Measurements from ENCODE around the gene SLC39A2. TPM values are rescaled to one million over a fixed set of nuclear protein-coding genes. Genes with fewer than 3 reads are reported as not detected.

Gene SLC39A2
- total and polyA plus RNA-seq, 4 experiments from 2014 or later, result 0.67 TPM; not detected in 3

GRCh38 chr14:21018286-21018685, 19.2 kb downstream of the SLC39A2 start:
- DNase-seq, result no peak
- no peaks in the 10 kb centered on the region for H3K27me3 ChIP-seq (ENCODE audit: insufficient read depth, low read length)
- peaks cover 0 to 1% of the 10 kb centered on the region in 2 donors for H3K27me3 Mint-ChIP-seq
- intact Hi-C loops (cut with micrococcal nuclease), result no loop called here
- POLR2A ChIA-PET (ENCODE audit: partially characterized antibody), result interaction anchor here (5.4 kb wide), 1 partner anchor 86 kb away, joined by 52 read pairs; no protein-coding TSS in a partner anchor
- H3K36me3 Mint-ChIP-seq, result peaks cover 39% of the 10 kb centered on the region in 2 donors
- H3K9me3 Mint-ChIP-seq, result no peaks in the 10 kb centered on the region
- no peaks in the 10 kb centered on the region for H3K36me3 ChIP-seq (ENCODE audit: insufficient read depth, low read length)
- peaks cover 6 to 14% (median 10%) of the 10 kb centered on the region in 4 donors for H3K4me1 Mint-ChIP-seq
- no peak overlapping the region for H3K27ac ChIP-seq (ENCODE audit: low read depth, low read length)
- no peak overlapping the region for H3K4me3 Mint-ChIP-seq
- no peaks in the 10 kb centered on the region for H3K9me3 ChIP-seq (ENCODE audit: control insufficient read depth in 1 of 2, low read length in 2 of 2)
- peaks cover 7% of the 10 kb centered on the region for H3K4me1 ChIP-seq (ENCODE audit: insufficient read depth, low read length)
- no peak overlapping the region for H3K27ac Mint-ChIP-seq
- no peak overlapping the region for H3K4me3 ChIP-seq (ENCODE audit: low read length in 2 of 2)
- CTCF ChIA-PET (ENCODE audit: partially characterized antibody), result interaction anchor here (0.6 to 15.6 kb wide), 8 partner anchors 14 to 88 kb away, joined by 3 to 399 read pairs (median 72); partner anchors contain the start of genes RNASE13, RNASE7, TMEM253 and TPPP2

- DNase-seq, result no peak
- Mint-ChIP-seq H3K36me3 (peaks cover 39% of the 10 kb centered on the region in 2 donors), H3K4me3 (no peak overlapping the region), H3K9me3 (no peaks in the 10 kb centered on the region), H3K27me3 (peaks cover 0 to 1% of the 10 kb centered on the region in 2 donors), H3K27ac (no peak overlapping the region), H3K4me1 (peaks cover 8 to 19% (median 12%) of the 10 kb centered on the region in 4 donors)
- Histone ChIP-seq H3K27me3 (ENCODE audit: insufficient read depth, low read length) (no peaks in the 10 kb centered on the region), H3K4me3 (ENCODE audit: low read length in 2 of 2) (no peak overlapping the region), H3K9me3 (ENCODE audit: control insufficient read depth in 1 of 2, low read length in 2 of 2) (no peaks in the 10 kb centered on the region), H3K4me1 (ENCODE audit: insufficient read depth, low read length) (peaks cover 12% of the 10 kb centered on the region), H3K36me3 (ENCODE audit: insufficient read depth, low read length) (no peaks in the 10 kb centered on the region), H3K27ac (ENCODE audit: low read depth, low read length) (no peak overlapping the region)
- CTCF ChIA-PET (ENCODE audit: partially characterized antibody), result interaction anchor here (1.0 to 15.6 kb wide), 7 partner anchors 14 to 87 kb away, joined by 3 to 399 read pairs (median 138); partner anchors contain the start of genes RNASE13, RNASE7, TMEM253 and TPPP2
- POLR2A ChIA-PET (ENCODE audit: partially characterized antibody), result interaction anchor here (5.4 kb wide), 1 partner anchor 85 kb away, joined by 52 read pairs; no protein-coding TSS in a partner anchor
- intact Hi-C loops (cut with micrococcal nuclease), result no loop called here
Measured at GRCh38 chr14:21018781-21019180, 19.7 kb downstream of the SLC39A2 start.

GRCh38 chr14:21019366-21019765, 20.3 kb downstream of the SLC39A2 start:
- CTCF ChIA-PET (ENCODE audit: partially characterized antibody), result interaction anchor here (0.8 to 15.6 kb wide), 7 partner anchors 13 to 87 kb away, joined by 3 to 399 read pairs (median 138); partner anchors contain the start of genes RNASE13, RNASE7, TMEM253 and TPPP2

GRCh38 chr14:21020977-21021545, 22.0 kb downstream of the SLC39A2 start:
- DNase-seq, result no peak
- H3K4me3 ChIP-seq (ENCODE audit: low read length in 2 of 2), result no peak overlapping the region
- H3K4me1 ChIP-seq (ENCODE audit: insufficient read depth, low read length), result peaks cover 20% of the 10 kb centered on the region
- no peaks in the 10 kb centered on the region for H3K27me3 ChIP-seq (ENCODE audit: insufficient read depth, low read length)
- peaks cover 39 to 45% of the 10 kb centered on the region in 2 donors for H3K36me3 Mint-ChIP-seq
- H3K4me1 Mint-ChIP-seq, result peaks cover 12 to 28% (median 19%) of the 10 kb centered on the region in 4 donors
- peak overlapping the region in 1 of 7 donors; percentile 49 for H3K27ac Mint-ChIP-seq
- POLR2A ChIA-PET (ENCODE audit: partially characterized antibody), result interaction anchor here (1.0 kb wide), 1 partner anchor 9 kb away, joined by 3 read pairs; the partner anchor contains the start of gene TPPP2
- intact Hi-C loops (cut with micrococcal nuclease), result no loop called here
- CTCF ChIA-PET (ENCODE audit: partially characterized antibody), result interaction anchor here (0.5 to 15.6 kb wide), 7 partner anchors 9 to 254 kb away, joined by 3 to 399 read pairs (median 3); partner anchors contain the start of genes RNASE7 and TMEM253
- H3K9me3 Mint-ChIP-seq, result peaks cover 0 to 2% (median 0%) of the 10 kb centered on the region in 8 donors
- no peak overlapping the region for H3K4me3 Mint-ChIP-seq
- H3K9me3 ChIP-seq (ENCODE audit: control insufficient read depth in 1 of 2, low read length in 2 of 2), result no peaks in the 10 kb centered on the region
- H3K27me3 Mint-ChIP-seq, result no peaks in the 10 kb centered on the region
- H3K27ac ChIP-seq (ENCODE audit: low read depth, low read length), result no peak overlapping the region
- H3K36me3 ChIP-seq (ENCODE audit: insufficient read depth, low read length), result no peaks in the 10 kb centered on the region

More at GRCh38 chr14:21019366-21019765, 20.3 kb downstream of the SLC39A2 start:
- peaks cover 0 to 2% (median 0%) of the 10 kb centered on the region in 8 donors for H3K9me3 Mint-ChIP-seq
- H3K9me3 ChIP-seq (ENCODE audit: control insufficient read depth in 1 of 2, low read length in 2 of 2), result no peaks in the 10 kb centered on the region
- peaks cover 11 to 25% (median 18%) of the 10 kb centered on the region in 4 donors for H3K4me1 Mint-ChIP-seq
- H3K27ac ChIP-seq (ENCODE audit: low read depth, low read length), result no peak overlapping the region
- no peaks in the 10 kb centered on the region for H3K27me3 ChIP-seq (ENCODE audit: insufficient read depth, low read length)
- H3K27ac Mint-ChIP-seq, result no peak overlapping the region
- H3K4me1 ChIP-seq (ENCODE audit: insufficient read depth, low read length), result peaks cover 18% of the 10 kb centered on the region
- H3K36me3 Mint-ChIP-seq, result peaks cover 39 to 42% of the 10 kb centered on the region in 2 donors
- no peak overlapping the region for H3K4me3 Mint-ChIP-seq
- POLR2A ChIA-PET (ENCODE audit: partially characterized antibody), result no interaction called here
- H3K4me3 ChIP-seq (ENCODE audit: low read length in 2 of 2), result no peak overlapping the region
- H3K27me3 Mint-ChIP-seq, result peaks cover 0 to 1% of the 10 kb centered on the region in 2 donors
- no peak for DNase-seq
- H3K36me3 ChIP-seq (ENCODE audit: insufficient read depth, low read length), result no peaks in the 10 kb centered on the region
- intact Hi-C loops (cut with micrococcal nuclease), result no loop called here

- Mint-ChIP-seq H3K4me3 (peak overlapping the region; percentile 13 to 91 (median 68)), H3K9me3 (peaks cover 0 to 2% (median 0%) of the 10 kb centered on the region in 8 donors), H3K36me3 (peaks cover 31 to 37% of the 10 kb centered on the region in 2 donors), H3K27me3 (no peaks in the 10 kb centered on the region), H3K27ac (peak overlapping the region in 3 of 7 donors; percentile 4 to 56 (median 19)), H3K4me1 (peaks cover 12 to 33% (median 22%) of the 10 kb centered on the region in 4 donors)
- no peak for DNase-seq
- H3K9me3 ChIP-seq (ENCODE audit: control insufficient read depth in 1 of 2, low read length in 2 of 2), result no peaks in the 10 kb centered on the region
- H3K4me1 ChIP-seq (ENCODE audit: insufficient read depth, low read length), result peaks cover 20% of the 10 kb centered on the region
- no peaks in the 10 kb centered on the region for H3K36me3 ChIP-seq (ENCODE audit: insufficient read depth, low read length)
- POLR2A ChIA-PET (ENCODE audit: partially characterized antibody), result interaction anchor here (0.9 to 2.5 kb wide), 3 partner anchors 8 to 82 kb away, joined by 3 to 18 read pairs (median 5); no protein-coding TSS in a partner anchor
- intact Hi-C loops (cut with micrococcal nuclease), result no loop called here
- CTCF ChIA-PET (ENCODE audit: partially characterized antibody), result interaction anchor here (2.6 to 15.6 kb wide), 2 partner anchors 8 to 83 kb away, joined by 34 to 399 read pairs; partner anchors contain the start of gene TMEM253
- H3K4me3 ChIP-seq (ENCODE audit: low read length in 2 of 2), result no peak overlapping the region
- H3K27ac ChIP-seq (ENCODE audit: low read depth, low read length), result no peak overlapping the region
- no peaks in the 10 kb centered on the region for H3K27me3 ChIP-seq (ENCODE audit: insufficient read depth, low read length)
Measured at GRCh38 chr14:21022686-21023085, 23.6 kb downstream of the SLC39A2 start.

- H3K36me3 ChIP-seq (ENCODE audit: insufficient read depth, low read length), result no peaks in the 10 kb centered on the region
- H3K4me3 Mint-ChIP-seq, result peak overlapping the region; percentile 53 to 91 (median 86)
- peak overlapping the region in 2 of 7 donors; percentile 56 to 83 for H3K27ac Mint-ChIP-seq
- no peak for DNase-seq
- H3K27me3 Mint-ChIP-seq, result no peaks in the 10 kb centered on the region
- intact Hi-C loops (cut with micrococcal nuclease), result no loop called here
- peaks cover 12 to 33% (median 22%) of the 10 kb centered on the region in 4 donors for H3K4me1 Mint-ChIP-seq
- CTCF ChIA-PET (ENCODE audit: partially characterized antibody), result interaction anchor here (1.1 to 2.6 kb wide), 4 partner anchors 9 to 81 kb away, joined by 4 to 34 read pairs (median 6); no protein-coding TSS in a partner anchor
- peaks cover 20% of the 10 kb centered on the region for H3K4me1 ChIP-seq (ENCODE audit: insufficient read depth, low read length)
- H3K9me3 Mint-ChIP-seq, result peaks cover 0 to 2% (median 0%) of the 10 kb centered on the region in 8 donors
- no peak overlapping the region for H3K27ac ChIP-seq (ENCODE audit: low read depth, low read length)
- no peak overlapping the region for H3K4me3 ChIP-seq (ENCODE audit: low read length in 2 of 2)
- POLR2A ChIA-PET (ENCODE audit: partially characterized antibody), result interaction anchor here (0.7 to 2.5 kb wide), 5 partner anchors 8 to 81 kb away, joined by 3 to 18 read pairs (median 5); no protein-coding TSS in a partner anchor
- H3K36me3 Mint-ChIP-seq, result peaks cover 31 to 32% of the 10 kb centered on the region in 2 donors
- H3K9me3 ChIP-seq (ENCODE audit: control insufficient read depth in 1 of 2, low read length in 2 of 2), result no peaks in the 10 kb centered on the region
- no peaks in the 10 kb centered on the region for H3K27me3 ChIP-seq (ENCODE audit: insufficient read depth, low read length)
Measured at GRCh38 chr14:21023174-21023573, 24.1 kb downstream of the SLC39A2 start.
